Measurements from ENCODE around the gene C1orf35. TPM values are rescaled to one million over a fixed set of nuclear protein-coding genes. Genes with fewer than 3 reads are reported as not detected.

The C1orf35 gene
- total RNA-seq, 1 donor from 2014 or later = 2.4 TPM

GRCh38 chr1:228143480-228144192, 40.5 kb upstream of the C1orf35 start:
- peaks cover 18 to 34% of the 10 kb centered on the region in 2 donors for H3K4me1 ChIP-seq
- intact Hi-C loops (cut with DNase I) = no loop called here
- no peak for DNase-seq (ENCODE audit: low spot score in 2 of 2)
- peaks cover 27 to 38% of the 10 kb centered on the region in 2 donors for H3K36me3 ChIP-seq
- TF ChIP-seq CTCF (IDR thresholded peaks at IDR 0.05) = no peak
- H3K9me3 ChIP-seq = no peaks in the 10 kb centered on the region
- H3K27me3 ChIP-seq = no peaks in the 10 kb centered on the region
- H3K4me3 ChIP-seq = no peak overlapping the region
- H3K27ac ChIP-seq = no peak overlapping the region

GRCh38 chr1:228142701-228143136, 39.6 kb upstream of the C1orf35 start:
- Histone ChIP-seq H3K27ac (no peak overlapping the region), H3K36me3 (peaks cover 18 to 28% of the 10 kb centered on the region in 2 donors), H3K9me3 (no peaks in the 10 kb centered on the region), H3K4me3 (peak overlapping the region in 1 of 2 donors; percentile 79), H3K27me3 (no peaks in the 10 kb centered on the region), H3K4me1 (peaks cover 18 to 34% of the 10 kb centered on the region in 2 donors)
- intact Hi-C loops (cut with DNase I) = no loop called here
- DNase-seq (ENCODE audit: low spot score in 2 of 2) = no peak
- TF ChIP-seq CTCF (IDR thresholded peaks at IDR 0.05) = no peak

- intact Hi-C loops (cut with DNase I) = no loop called here
- no peaks in the 10 kb centered on the region for H3K9me3 ChIP-seq
- peaks cover 15 to 23% of the 10 kb centered on the region in 2 donors for H3K36me3 ChIP-seq
- TF ChIP-seq CTCF (IDR thresholded peaks at IDR 0.05) = no peak
- H3K4me1 ChIP-seq = peaks cover 18 to 34% of the 10 kb centered on the region in 2 donors
- H3K27ac ChIP-seq = peak overlapping the region; percentile 90 to 96
- DNase-seq (ENCODE audit: low spot score in 2 of 2) = peak in 1 of 2 donors; percentile 58
- H3K4me3 ChIP-seq = peak overlapping the region; percentile 79 to 92
- H3K27me3 ChIP-seq = no peaks in the 10 kb centered on the region
Observed at GRCh38 chr1:228142155-228142691, 39.1 kb upstream of the C1orf35 start.

- intact Hi-C loops (cut with DNase I) = loop anchor here (2.0 kb wide), 1 partner anchor 345 kb away; the partner anchor contains the start of gene RNF187
- no peak for TF ChIP-seq CTCF (IDR thresholded peaks at IDR 0.05)
- H3K27ac ChIP-seq = peak overlapping the region; percentile 90 to 96
- DNase-seq (ENCODE audit: low spot score in 2 of 2) = peak in 1 of 2 donors; percentile 74
- H3K27me3 ChIP-seq = no peaks in the 10 kb centered on the region
- H3K4me3 ChIP-seq = peak overlapping the region; percentile 79 to 92
- H3K9me3 ChIP-seq = no peaks in the 10 kb centered on the region
- peaks cover 18 to 34% of the 10 kb centered on the region in 2 donors for H3K4me1 ChIP-seq
- H3K36me3 ChIP-seq = peaks cover 8 to 16% of the 10 kb centered on the region in 2 donors
Observed at GRCh38 chr1:228141226-228142044, 38.3 kb upstream of the C1orf35 start.

GRCh38 chr1:228140724-228141225, 37.6 kb upstream of the C1orf35 start:
- intact Hi-C loops (cut with DNase I) = loop anchor here (1.0 to 2.0 kb wide), 5 partner anchors 9 to 346 kb away; partner anchors contain the start of genes ARF1, GJC2, MRPL55 and RNF187
- H3K27ac ChIP-seq = peak overlapping the region; percentile 90 to 96
- H3K4me3 ChIP-seq = peak overlapping the region; percentile 79 to 92
- TF ChIP-seq CTCF (IDR thresholded peaks at IDR 0.05) = no peak
- H3K36me3 ChIP-seq = peaks cover 7 to 9% of the 10 kb centered on the region in 2 donors
- H3K9me3 ChIP-seq = no peaks in the 10 kb centered on the region
- no peaks in the 10 kb centered on the region for H3K27me3 ChIP-seq
- DNase-seq (ENCODE audit: low spot score in 2 of 2) = no peak
- peaks cover 18 to 34% of the 10 kb centered on the region in 2 donors for H3K4me1 ChIP-seq

Measured in ascending aorta (tissue), 2 donors.